Neural cell (in vitro differentiated cells): ENCODE data around the gene ASB6. TPM values are rescaled to one million over a fixed set of nuclear protein-coding genes. Genes with fewer than 3 reads are reported as not detected.
A peak's percentile ranks its signal among the peaks of the same experiment; 100 is the strongest.

Experiments
- H2AFZ ChIP-seq: fragments of 200-600, 300-800 bp; sonication (generic), shearing (Covaris generic); 2 replicates; pipeline ENCODE4 v1.6.0; 2014; ENCODE audit warnings: low read depth, mild to moderate bottlenecking, antibody characterized with exemption, low read length, moderate library complexity
- H3F3A ChIP-seq: fragments of 200-600 bp; shearing (Covaris generic); 2 replicates; pipeline ENCODE4 v1.6.1; 2016; ENCODE audit warnings: mild to moderate bottlenecking, moderate library complexity, mixed read lengths, antibody characterized with exemption, low read length; ENCODE audit not compliant: insufficient read depth, poor library complexity, severe bottlenecking
- H3K27ac ChIP-seq: fragments of 200-600, 300-800 bp; sonication (generic), shearing (Covaris generic); 2 replicates; pipeline ENCODE4 v1.5.1; 2014; ENCODE audit warnings: mild to moderate bottlenecking, low read length, moderate library complexity
- H3K27me3 ChIP-seq: fragments of 300-800, 200-600 bp; sonication (generic), shearing (Covaris generic); 2 replicates; pipeline ENCODE4 v1.6.0; 2014; ENCODE audit warnings: mild to moderate bottlenecking, low read depth, low read length, moderate library complexity; ENCODE audit not compliant: insufficient read depth
- H3K36me3 ChIP-seq: fragments of 300-800, 200-600 bp; sonication (generic), shearing (Covaris generic); 2 replicates; pipeline ENCODE4 v1.5.1; 2014; ENCODE audit warnings: mild to moderate bottlenecking, antibody characterized with exemption, low read length, moderate library complexity; ENCODE audit not compliant: insufficient read depth
- H3K4me2 ChIP-seq: fragments of 300-800, 200-600 bp; sonication (generic), shearing (Covaris generic); 2 replicates; pipeline ENCODE4 v1.6.0; 2014; ENCODE audit warnings: mild to moderate bottlenecking, low read length
- H3K4me3 ChIP-seq: fragments of 300-800, 200-600 bp; sonication (generic), shearing (Covaris generic); 2 replicates; pipeline ENCODE4 v1.5.1; 2014; ENCODE audit warnings: mild to moderate bottlenecking, low read length, moderate library complexity
- H3K79me2 ChIP-seq: fragments of 200-600 bp; shearing (Covaris generic); replicated peaks from 2 replicates; pipeline ENCODE4 v1.6.0; 2014; ENCODE audit warnings: mild to moderate bottlenecking, low read length, moderate library complexity; ENCODE audit not compliant: insufficient read depth
- H3K9ac ChIP-seq: fragments of 300-800, 200-600 bp; sonication (generic), shearing (Covaris generic); 2 replicates; pipeline ENCODE4 v1.6.1; 2016; ENCODE audit warnings: mild to moderate bottlenecking, low read length, mixed read lengths
- H3K9me2 ChIP-seq: fragments of 200-600 bp; shearing (Covaris generic); 2 replicates; pipeline ENCODE4 v1.6.1; 2016; ENCODE audit warnings: mild to moderate bottlenecking, low read length, mixed read lengths; ENCODE audit not compliant: insufficient read depth
- H3K9me3 ChIP-seq: fragments of 200-600, 300-800 bp; sonication (generic), shearing (Covaris generic); 2 replicates; pipeline ENCODE4 v1.6.1; 2016; ENCODE audit warnings: mild to moderate bottlenecking, mixed run types, low read length, moderate library complexity, mixed read lengths
- H4K20me1 ChIP-seq: fragments of 200-600 bp; shearing (Covaris generic); 2 replicates; pipeline ENCODE4 v1.6.1; 2016; ENCODE audit warnings: mild to moderate bottlenecking, mixed run types; ENCODE audit not compliant: insufficient read depth
- EP300 ChIP-seq: fragments of 450-650 bp; conservative IDR thresholded peaks from 2 replicates; pipeline ENCODE4 v1.6.1; 2014; ENCODE audit warnings: antibody characterized with exemption, mild to moderate bottlenecking, moderate library complexity; ENCODE audit not compliant: poor library complexity, severe bottlenecking
- EZH2 ChIP-seq: fragments of 200-600, 300-800 bp; shearing (Covaris generic), sonication (generic); IDR thresholded peaks from 2 replicates; pipeline ENCODE4 v1.6.1; 2014; ENCODE audit warnings: antibody characterized with exemption, low read length, borderline replicate concordance, mild to moderate bottlenecking; ENCODE audit not compliant: insufficient read depth, poor library complexity, severe bottlenecking
- MXI1 ChIP-seq: fragments of 450-650 bp; conservative IDR thresholded peaks from 2 replicates; pipeline ENCODE4 v1.6.1; 2014; ENCODE audit warnings: antibody characterized with exemption, mild to moderate bottlenecking; ENCODE audit not compliant: poor library complexity, severe bottlenecking
- POLR2AphosphoS5 ChIP-seq: IDR thresholded peaks from 2 replicates; pipeline ENCODE4 v1.6.1; 2012
- RAD21 ChIP-seq: fragments of 450-650 bp; conservative IDR thresholded peaks from 2 replicates; pipeline ENCODE4 v1.6.1; 2014; ENCODE audit warnings: antibody characterized with exemption, mild to moderate bottlenecking, moderate library complexity
- SMC3 ChIP-seq: fragments of 450-650 bp; conservative IDR thresholded peaks from 2 replicates; pipeline ENCODE4 v1.6.1; 2014; ENCODE audit warnings: antibody characterized with exemption, mild to moderate bottlenecking, moderate library complexity; ENCODE audit not compliant: poor library complexity
- TAF1 ChIP-seq: IDR thresholded peaks from 2 replicates; pipeline ENCODE4 v1.6.1; 2012; ENCODE audit warnings: low read depth
- polyA plus RNA-seq: library from polyadenylated mRNA; depleted of rRNA; stranded (reverse); fragments of >200 nt; gene quantifications from 2 replicates; pipeline ENCODE4 v1.2.3, GENCODE V29; 2014
- TF ChIP-seq, protein P1 (sequence below): fragments of 450-650 bp; IDR thresholded peaks from 2 replicates; pipeline ENCODE4 v1.5.1; 2014; ENCODE audit warnings: antibody characterized with exemption, mild to moderate bottlenecking, moderate library complexity; ENCODE audit not compliant: poor library complexity, severe bottlenecking
- TF ChIP-seq, protein P2 (sequence below): IDR thresholded peaks from 2 replicates; pipeline ENCODE4 v1.6.1; 2012; ENCODE audit warnings: borderline replicate concordance

ASB6 gene
- polyA plus RNA-seq, 1 donor from 2014 or later, result 18.4 TPM

DNA sequence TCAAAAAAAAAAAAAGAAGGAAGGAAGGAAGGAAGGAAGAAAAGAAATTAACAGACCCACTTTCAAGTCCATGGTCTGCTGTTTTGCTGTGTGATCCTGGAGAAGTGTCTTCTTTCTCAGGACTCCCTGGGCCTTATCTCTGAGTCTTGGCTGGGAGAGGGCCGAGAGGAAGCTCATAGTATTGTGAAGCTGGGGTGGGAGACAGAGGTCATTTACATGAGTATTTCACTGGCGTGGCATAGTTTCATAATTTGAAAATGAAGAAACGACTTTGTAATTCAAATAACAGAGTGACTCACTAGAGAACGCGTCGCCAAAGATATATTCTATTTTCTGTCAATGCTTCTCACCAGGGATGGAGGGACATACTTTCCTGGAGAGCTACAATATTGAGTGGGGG lies 18.6 kb downstream of the ASB6 start:
- TF ChIP-seq, protein P1, sequence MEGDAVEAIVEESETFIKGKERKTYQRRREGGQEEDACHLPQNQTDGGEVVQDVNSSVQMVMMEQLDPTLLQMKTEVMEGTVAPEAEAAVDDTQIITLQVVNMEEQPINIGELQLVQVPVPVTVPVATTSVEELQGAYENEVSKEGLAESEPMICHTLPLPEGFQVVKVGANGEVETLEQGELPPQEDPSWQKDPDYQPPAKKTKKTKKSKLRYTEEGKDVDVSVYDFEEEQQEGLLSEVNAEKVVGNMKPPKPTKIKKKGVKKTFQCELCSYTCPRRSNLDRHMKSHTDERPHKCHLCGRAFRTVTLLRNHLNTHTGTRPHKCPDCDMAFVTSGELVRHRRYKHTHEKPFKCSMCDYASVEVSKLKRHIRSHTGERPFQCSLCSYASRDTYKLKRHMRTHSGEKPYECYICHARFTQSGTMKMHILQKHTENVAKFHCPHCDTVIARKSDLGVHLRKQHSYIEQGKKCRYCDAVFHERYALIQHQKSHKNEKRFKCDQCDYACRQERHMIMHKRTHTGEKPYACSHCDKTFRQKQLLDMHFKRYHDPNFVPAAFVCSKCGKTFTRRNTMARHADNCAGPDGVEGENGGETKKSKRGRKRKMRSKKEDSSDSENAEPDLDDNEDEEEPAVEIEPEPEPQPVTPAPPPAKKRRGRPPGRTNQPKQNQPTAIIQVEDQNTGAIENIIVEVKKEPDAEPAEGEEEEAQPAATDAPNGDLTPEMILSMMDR, result no peak
- TF ChIP-seq EZH2, result no peak
- TF ChIP-seq TAF1, result no peak
- TF ChIP-seq EP300, result no peak
- no peak for TF ChIP-seq SMC3
- TF ChIP-seq MXI1, result no peak
- TF ChIP-seq, protein P2, sequence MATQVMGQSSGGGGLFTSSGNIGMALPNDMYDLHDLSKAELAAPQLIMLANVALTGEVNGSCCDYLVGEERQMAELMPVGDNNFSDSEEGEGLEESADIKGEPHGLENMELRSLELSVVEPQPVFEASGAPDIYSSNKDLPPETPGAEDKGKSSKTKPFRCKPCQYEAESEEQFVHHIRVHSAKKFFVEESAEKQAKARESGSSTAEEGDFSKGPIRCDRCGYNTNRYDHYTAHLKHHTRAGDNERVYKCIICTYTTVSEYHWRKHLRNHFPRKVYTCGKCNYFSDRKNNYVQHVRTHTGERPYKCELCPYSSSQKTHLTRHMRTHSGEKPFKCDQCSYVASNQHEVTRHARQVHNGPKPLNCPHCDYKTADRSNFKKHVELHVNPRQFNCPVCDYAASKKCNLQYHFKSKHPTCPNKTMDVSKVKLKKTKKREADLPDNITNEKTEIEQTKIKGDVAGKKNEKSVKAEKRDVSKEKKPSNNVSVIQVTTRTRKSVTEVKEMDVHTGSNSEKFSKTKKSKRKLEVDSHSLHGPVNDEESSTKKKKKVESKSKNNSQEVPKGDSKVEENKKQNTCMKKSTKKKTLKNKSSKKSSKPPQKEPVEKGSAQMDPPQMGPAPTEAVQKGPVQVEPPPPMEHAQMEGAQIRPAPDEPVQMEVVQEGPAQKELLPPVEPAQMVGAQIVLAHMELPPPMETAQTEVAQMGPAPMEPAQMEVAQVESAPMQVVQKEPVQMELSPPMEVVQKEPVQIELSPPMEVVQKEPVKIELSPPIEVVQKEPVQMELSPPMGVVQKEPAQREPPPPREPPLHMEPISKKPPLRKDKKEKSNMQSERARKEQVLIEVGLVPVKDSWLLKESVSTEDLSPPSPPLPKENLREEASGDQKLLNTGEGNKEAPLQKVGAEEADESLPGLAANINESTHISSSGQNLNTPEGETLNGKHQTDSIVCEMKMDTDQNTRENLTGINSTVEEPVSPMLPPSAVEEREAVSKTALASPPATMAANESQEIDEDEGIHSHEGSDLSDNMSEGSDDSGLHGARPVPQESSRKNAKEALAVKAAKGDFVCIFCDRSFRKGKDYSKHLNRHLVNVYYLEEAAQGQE, result no peak
- TF ChIP-seq POLR2AphosphoS5, result no peak
- no peak for TF ChIP-seq RAD21
- Histone ChIP-seq H2AFZ (no peak overlapping the region), H3K79me2 (peaks cover 23% of the 10 kb centered on the region)

DNA sequence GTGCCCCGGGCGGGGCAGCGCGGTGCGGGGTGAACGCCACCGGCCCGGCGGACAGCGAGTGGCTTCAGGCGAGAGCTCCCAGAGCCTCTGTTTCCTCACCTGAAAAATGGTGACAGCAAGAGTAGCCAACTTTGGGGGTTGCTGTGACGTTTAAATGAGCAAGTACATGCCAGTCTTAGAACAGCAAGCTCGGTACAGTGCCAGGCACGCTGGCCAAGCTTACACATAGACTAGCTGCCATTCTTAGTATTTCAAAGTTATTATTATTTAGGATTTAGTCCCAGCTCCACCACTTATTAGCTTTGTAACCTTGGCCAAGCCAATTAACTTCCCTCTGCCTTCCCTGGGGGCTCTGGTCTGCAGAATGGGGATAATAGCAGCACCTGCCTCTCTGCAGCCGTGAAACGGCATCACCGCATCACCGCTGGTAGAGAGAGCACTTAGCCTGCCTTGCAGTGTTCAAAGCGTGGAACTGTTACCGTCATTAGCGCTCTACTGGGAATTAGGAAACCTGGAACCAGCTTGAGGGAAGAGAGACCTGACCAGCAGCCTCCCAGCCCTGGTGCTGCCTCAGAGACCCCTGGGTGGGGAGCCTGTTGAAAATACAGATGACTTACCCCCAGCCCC lies 21.2 kb downstream of the ASB6 start, which contains the start of gene C9orf50:
Gene C9orf50, minus strand, starts transcription at position 433 of the 627 bp plus-strand sequence. CDS start 527 bp downstream, outside the sequence.
- TF ChIP-seq POLR2AphosphoS5 (peak; percentile 39), TAF1 (no peak)
- no peaks in the 10 kb centered on the region for H3K79me2 ChIP-seq
- H3K4me3 ChIP-seq, result peak within 1 kb of the TSS; percentile 60
- peak within 1 kb of the TSS; percentile 42 for H3K9ac ChIP-seq
- H2AFZ ChIP-seq, result no peak within 1 kb of the TSS
- no peak within 1 kb of the TSS for H3K27ac ChIP-seq
- H3F3A ChIP-seq, result no peaks in the 10 kb centered on the region
- H3K36me3 ChIP-seq, result no peaks in the 10 kb centered on the region
- no peaks in the 10 kb centered on the region for H3K9me2 ChIP-seq
- peaks cover 24% of the 10 kb centered on the region for H3K27me3 ChIP-seq
- no peak within 1 kb of the TSS for H3K4me2 ChIP-seq
- H4K20me1 ChIP-seq, result no peaks in the 10 kb centered on the region
- no peaks in the 10 kb centered on the region for H3K9me3 ChIP-seq

More for the DNA sequence above, 18.6 kb downstream of the ASB6 start:
- Histone ChIP-seq H3K36me3 (no peaks in the 10 kb centered on the region), H3K9me2 (no peaks in the 10 kb centered on the region), H3K27ac (no peak overlapping the region), H3K4me2 (no peak overlapping the region), H3K4me3 (no peak overlapping the region), H3K27me3 (peaks cover 24% of the 10 kb centered on the region), H4K20me1 (peaks cover 6% of the 10 kb centered on the region), H3K9me3 (no peaks in the 10 kb centered on the region), H3F3A (no peaks in the 10 kb centered on the region), H3K9ac (no peak overlapping the region)
